ENCODE measurements around the gene FAM210B. TPM values are rescaled to one million over a fixed set of nuclear protein-coding genes. Genes with fewer than 3 reads are reported as not detected.
A peak's percentile ranks its signal among the peaks of the same experiment; 100 is the strongest.

The FAM210B gene
- total and polyA plus RNA-seq, 2 of the 13 experiments (the other 11 are each of a cell fraction or from before 2014, with no cell fraction given) = 75.9 to 107 TPM

GRCh38 chr20:56359212-56360132 lies 698 bp downstream of the FAM210B start (continued):
- TF ChIP-seq SRSF1 (optimal IDR thresholded peaks at IDR 0.05; ENCODE audit: low read depth, low read length) = peak; percentile 82
- TF ChIP-seq ZNF17 (CRISPR knock-in tag; IDR thresholded peaks at IDR 0.05) = peak; percentile 88; the same call in 1 of the 2 replicates
- 0 out of 2 replicates have a peak, but pooled peaks have one; percentile 71 for TF ChIP-seq ZNF296 (CRISPR knock-in tag; conservative IDR thresholded peaks at IDR 0.05)
- peak; percentile 54; the same call in 1 of the 2 replicates for TF ChIP-seq TOPORS (CRISPR knock-in tag; IDR thresholded peaks at IDR 0.05)
- TF ChIP-seq ZBTB10 (CRISPR knock-in tag; IDR thresholded peaks at IDR 0.05; ENCODE audit: borderline replicate concordance) = peak; percentile 72
- TF ChIP-seq RELA (CRISPR knock-in tag; IDR thresholded peaks at IDR 0.05) = no peak
- TF ChIP-seq GFI1 (CRISPR knock-in tag; IDR thresholded peaks at IDR 0.05; ENCODE audit: borderline replicate concordance) = peak; percentile 28; the same call in 1 of the 2 replicates
- TF ChIP-seq GTF2F1 (IDR thresholded peaks at IDR 0.05; ENCODE audit: low read length) = no peak
- TF ChIP-seq ZMAT3 (CRISPR knock-in tag; conservative IDR thresholded peaks at IDR 0.05) = peak; percentile 90
- TF ChIP-seq CBX2 (IDR thresholded peaks at IDR 0.05; ENCODE audit: low read depth, low read length) = no peak
- no peak for TF ChIP-seq CBX2 (CRISPR knock-in tag; IDR thresholded peaks at IDR 0.05; ENCODE audit: low read depth)
- TF ChIP-seq TRAFD1 (CRISPR knock-in tag; IDR thresholded peaks at IDR 0.05; ENCODE audit: borderline replicate concordance) = no peak
- TF ChIP-seq MAX (IDR thresholded peaks at IDR 0.05) = peak; percentile 70
- TF ChIP-seq ZNF253 (CRISPR knock-in tag; IDR thresholded peaks at IDR 0.05; ENCODE audit: borderline replicate concordance) = peak; percentile 8; the same call in 1 of the 2 replicates
- TF ChIP-seq REXO4 (CRISPR knock-in tag; IDR thresholded peaks at IDR 0.05; ENCODE audit: borderline replicate concordance) = no peak
- no peak for TF ChIP-seq ZNF124 (CRISPR knock-in tag; IDR thresholded peaks at IDR 0.05)
- peak; percentile 53; the same call in 1 of the 2 replicates for TF ChIP-seq KLF6 (CRISPR knock-in tag; IDR thresholded peaks at IDR 0.05)
- no peak for TF ChIP-seq TEAD3 (CRISPR knock-in tag; optimal IDR thresholded peaks at IDR 0.05; ENCODE audit: borderline replicate concordance)
- no peak for TF ChIP-seq FOSL2 (CRISPR knock-in tag; IDR thresholded peaks at IDR 0.05)
- TF ChIP-seq CREM (IDR thresholded peaks at IDR 0.05) = peak; percentile 60; the same call in 1 of the 2 replicates
- no peak for TF ChIP-seq CREM (CRISPR knock-in tag; IDR thresholded peaks at IDR 0.05)
- no peak for TF ChIP-seq ZNF180 (CRISPR knock-in tag; IDR thresholded peaks at IDR 0.05; ENCODE audit: borderline replicate concordance, low read depth)
- TF ChIP-seq CERS6 (CRISPR knock-in tag; IDR thresholded peaks at IDR 0.05) = no peak
- peak; percentile 35; the same call in 1 of the 2 replicates for TF ChIP-seq ZNF430 (CRISPR knock-in tag; IDR thresholded peaks at IDR 0.05)
- TF ChIP-seq SMARCC2 (IDR thresholded peaks at IDR 0.05) = no peak
- TF ChIP-seq SKI (IDR thresholded peaks at IDR 0.05; ENCODE audit: partially characterized antibody) = peak; percentile 80
